Type B pancreatic cell (in vitro differentiated cells): Measurements from ENCODE around the gene TENT5C. TPM values are rescaled to one million over a fixed set of nuclear protein-coding genes. Genes with fewer than 3 reads are reported as not detected.

Experiments
- DNase-seq: peaks from one replicate; pipeline ENCODE4 v3.0.0; 2021; ENCODE audit warnings: mixed read lengths; ENCODE audit not compliant: unreplicated experiment; ENCODE audit errors: extremely low spot score
- H3K27ac Mint-ChIP-seq: 2 replicates; pipeline ENCODE4 v1.8.0; 2021; ENCODE audit warnings: mild to moderate bottlenecking, mixed read lengths
- H3K27me3 Mint-ChIP-seq: 2 replicates; pipeline ENCODE4 v1.8.0; 2021; ENCODE audit warnings: mixed read lengths
- H3K36me3 Mint-ChIP-seq: 2 replicates; pipeline ENCODE4 v1.8.0; 2021; ENCODE audit warnings: mixed read lengths
- H3K4me1 Mint-ChIP-seq: one replicate; pipeline ENCODE4 v1.8.0; 2021; ENCODE audit warnings: mixed read lengths; ENCODE audit not compliant: unreplicated experiment
- H3K4me3 Mint-ChIP-seq: 2 replicates; pipeline ENCODE4 v1.8.0; 2021; ENCODE audit warnings: mild to moderate bottlenecking, mixed read lengths
- H3K9me3 Mint-ChIP-seq: 2 replicates; pipeline ENCODE4 v1.8.0; 2021; ENCODE audit warnings: mixed read lengths
- total RNA-seq: library from RNA; stranded (reverse); gene quantifications from 2 replicates; pipeline ENCODE4 v1.2.1, GENCODE V29; 2021; ENCODE audit warnings: low replicate concordance
- TF ChIP-seq, protein P1 (sequence below): fragments of 200-600 bp; sonication (generic); conservative IDR thresholded peaks from 2 replicates; pipeline ENCODE4 v1.5.0; 2021; ENCODE audit warnings: antibody characterized with exemption, mild to moderate bottlenecking

The TENT5C gene
- total RNA-seq, 1 donor from 2014 or later, result 13.8 TPM

DNA sequence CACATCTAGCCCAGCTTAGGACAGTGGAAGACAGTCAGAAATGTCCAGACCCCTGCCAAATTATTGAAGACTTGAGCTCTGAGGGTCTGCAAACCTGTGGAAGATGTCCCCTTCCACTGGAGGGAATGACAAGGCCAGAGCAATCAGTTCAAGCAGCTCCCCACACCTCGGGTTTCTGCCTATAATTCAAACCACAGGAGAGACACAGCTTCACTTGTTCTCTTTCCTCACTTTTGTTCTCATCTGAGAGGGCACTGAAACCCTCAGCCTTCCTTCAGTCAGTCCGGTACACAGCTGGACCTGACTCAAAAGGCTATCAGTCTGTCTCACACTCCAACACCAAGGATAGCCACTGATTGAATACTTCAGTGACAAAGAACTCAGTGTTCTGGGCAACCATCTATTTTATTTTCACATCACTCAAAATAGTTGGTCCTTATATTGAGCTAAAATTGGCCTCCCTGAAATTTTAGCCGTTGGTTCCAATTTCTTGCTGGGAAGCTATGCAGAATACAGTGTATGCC, 70.1 kb downstream of the TENT5C start:
- Mint-ChIP-seq H3K9me3 (no peaks in the 10 kb centered on the region), H3K36me3 (no peaks in the 10 kb centered on the region), H3K27me3 (peaks cover 10% of the 10 kb centered on the region), H3K4me3 (no peak overlapping the region), H3K27ac (no peak overlapping the region), H3K4me1 (peaks cover 9% of the 10 kb centered on the region)
- TF ChIP-seq, protein P1, sequence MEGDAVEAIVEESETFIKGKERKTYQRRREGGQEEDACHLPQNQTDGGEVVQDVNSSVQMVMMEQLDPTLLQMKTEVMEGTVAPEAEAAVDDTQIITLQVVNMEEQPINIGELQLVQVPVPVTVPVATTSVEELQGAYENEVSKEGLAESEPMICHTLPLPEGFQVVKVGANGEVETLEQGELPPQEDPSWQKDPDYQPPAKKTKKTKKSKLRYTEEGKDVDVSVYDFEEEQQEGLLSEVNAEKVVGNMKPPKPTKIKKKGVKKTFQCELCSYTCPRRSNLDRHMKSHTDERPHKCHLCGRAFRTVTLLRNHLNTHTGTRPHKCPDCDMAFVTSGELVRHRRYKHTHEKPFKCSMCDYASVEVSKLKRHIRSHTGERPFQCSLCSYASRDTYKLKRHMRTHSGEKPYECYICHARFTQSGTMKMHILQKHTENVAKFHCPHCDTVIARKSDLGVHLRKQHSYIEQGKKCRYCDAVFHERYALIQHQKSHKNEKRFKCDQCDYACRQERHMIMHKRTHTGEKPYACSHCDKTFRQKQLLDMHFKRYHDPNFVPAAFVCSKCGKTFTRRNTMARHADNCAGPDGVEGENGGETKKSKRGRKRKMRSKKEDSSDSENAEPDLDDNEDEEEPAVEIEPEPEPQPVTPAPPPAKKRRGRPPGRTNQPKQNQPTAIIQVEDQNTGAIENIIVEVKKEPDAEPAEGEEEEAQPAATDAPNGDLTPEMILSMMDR, result no peak
- DNase-seq, result no peak

DNA sequence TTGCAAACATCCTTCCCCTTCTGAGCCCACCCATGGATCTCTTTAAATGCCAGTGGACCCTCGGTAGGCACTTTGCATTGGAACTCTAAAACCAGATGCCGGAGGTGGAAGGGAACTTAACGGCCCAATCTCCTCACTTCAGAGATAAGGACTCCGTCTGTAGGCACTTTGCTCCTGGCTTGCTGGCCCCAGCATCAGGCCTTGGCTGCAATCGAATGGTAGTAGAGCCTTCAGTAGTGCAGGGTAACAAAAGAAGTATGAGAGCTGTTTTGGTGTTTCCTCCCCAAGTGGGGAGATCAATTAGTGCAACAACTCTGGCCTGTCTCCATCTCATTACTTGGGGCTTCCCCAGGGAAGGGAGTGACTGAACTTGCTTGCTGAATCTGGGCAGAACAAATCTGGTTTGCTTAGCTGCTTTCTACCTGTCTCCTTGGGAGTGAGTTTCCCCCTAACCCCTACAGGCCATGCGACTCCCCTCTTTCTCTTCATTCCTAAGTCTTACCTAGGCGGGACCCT, 70.8 kb downstream of the TENT5C start:
- DNase-seq, result no peak
- Mint-ChIP-seq H3K27me3 (peaks cover 10% of the 10 kb centered on the region), H3K36me3 (no peaks in the 10 kb centered on the region), H3K9me3 (no peaks in the 10 kb centered on the region), H3K27ac (no peak overlapping the region), H3K4me1 (peaks cover 9% of the 10 kb centered on the region), H3K4me3 (no peak overlapping the region)
- TF ChIP-seq, protein P1, result no peak

Other genes starting within 250 kb of the TENT5C start
- gene MAN1A2, start 238.6 kb upstream of the TENT5C start, total RNA-seq, result 47.8 and 56.1 TPM in 2 replicates